Stimulated activated naive CD4-positive, alpha-beta T cell (primary cell): ENCODE results near the gene APOBEC3H.

Experiments
- DNase-seq, 6 experiments: peaks; one replicate each; lab custom pipeline; 2025; lab: John Stamatoyannopoulos, UW

APOBEC3H gene

DNA sequence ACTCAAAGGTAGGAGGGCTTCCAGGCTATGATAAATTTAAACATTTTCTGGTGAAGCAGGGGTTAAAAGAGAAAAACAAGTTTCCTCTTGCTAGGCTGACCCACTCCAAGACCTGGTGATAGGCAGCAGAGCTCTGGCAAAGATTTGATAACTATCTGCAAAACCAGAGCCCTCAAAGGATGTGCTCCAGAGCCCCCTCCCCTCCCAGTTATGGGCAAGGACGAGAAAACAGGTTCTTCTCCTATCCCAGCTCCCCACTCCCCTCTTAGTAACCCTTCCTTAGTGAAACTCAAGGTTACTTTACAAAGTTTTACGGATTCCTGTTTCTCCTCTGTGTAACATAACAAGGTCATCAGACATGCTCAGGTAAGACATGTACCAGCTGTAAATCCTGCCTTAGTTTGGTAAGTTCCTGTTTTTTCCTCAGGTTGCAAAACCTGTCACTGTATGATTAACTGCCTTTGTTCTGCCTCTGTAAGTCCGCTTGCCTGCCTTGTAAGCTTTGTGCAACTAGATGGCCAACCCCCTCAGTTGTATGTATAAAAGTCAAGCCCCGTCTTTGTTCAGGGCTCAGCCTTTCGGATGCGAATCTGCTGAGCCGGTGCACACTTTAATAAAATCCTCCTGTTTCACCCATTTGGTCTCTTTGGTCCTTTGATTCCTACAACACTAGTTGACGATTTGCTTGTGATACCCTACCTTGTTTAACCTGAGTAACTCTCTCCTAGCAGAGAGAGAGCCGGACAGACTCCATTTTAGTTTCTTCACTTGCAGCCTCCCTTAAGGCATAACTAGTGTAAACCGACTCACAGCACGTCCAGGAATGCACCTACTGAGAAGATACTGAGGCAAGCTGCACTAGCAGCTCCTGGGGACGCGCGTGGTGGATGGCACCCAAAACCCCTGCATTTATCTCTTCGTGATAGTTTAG is 13.9 kb downstream of the APOBEC3H start:
- DNase-seq = no peak

DNA sequence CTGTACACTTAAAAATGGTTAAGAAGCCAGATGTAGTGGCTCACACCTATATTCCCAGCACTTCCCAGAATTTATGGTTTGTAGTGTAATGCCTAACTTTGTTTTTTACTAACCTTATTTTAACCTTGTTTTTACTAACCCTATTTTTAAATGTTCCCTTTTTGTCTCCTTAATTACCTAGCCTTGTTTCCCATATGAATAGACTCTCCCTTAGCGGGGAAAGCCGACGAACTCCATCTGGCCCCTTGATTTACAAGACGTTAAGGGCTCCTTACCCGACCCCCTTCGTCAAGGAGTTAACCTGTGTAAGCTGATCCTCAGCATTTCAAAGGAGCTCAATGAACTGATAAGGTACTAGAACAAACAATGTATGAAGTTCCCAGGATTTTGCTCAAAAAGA is 17.1 kb downstream of the APOBEC3H start:
- no peak for DNase-seq

DNA sequence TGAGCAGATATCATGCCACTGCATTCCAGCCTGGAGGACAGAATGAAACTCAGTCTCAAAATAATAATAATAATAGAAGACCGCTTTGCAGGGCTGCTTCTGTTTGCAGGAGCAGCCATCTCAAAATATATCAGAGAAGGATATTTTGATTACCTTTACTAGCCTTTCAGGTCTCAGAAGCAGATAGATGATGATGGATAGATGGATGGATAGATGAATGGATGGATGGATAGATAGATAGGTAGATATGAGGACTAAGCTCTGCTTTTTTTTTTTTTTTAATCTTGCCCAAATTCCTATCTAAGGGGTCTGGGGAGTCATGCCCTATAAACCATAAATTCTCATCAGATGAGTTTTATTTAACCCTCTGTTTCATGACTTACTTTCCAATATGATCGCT is 18.5 kb downstream of the APOBEC3H start:
- no peak for DNase-seq

DNA sequence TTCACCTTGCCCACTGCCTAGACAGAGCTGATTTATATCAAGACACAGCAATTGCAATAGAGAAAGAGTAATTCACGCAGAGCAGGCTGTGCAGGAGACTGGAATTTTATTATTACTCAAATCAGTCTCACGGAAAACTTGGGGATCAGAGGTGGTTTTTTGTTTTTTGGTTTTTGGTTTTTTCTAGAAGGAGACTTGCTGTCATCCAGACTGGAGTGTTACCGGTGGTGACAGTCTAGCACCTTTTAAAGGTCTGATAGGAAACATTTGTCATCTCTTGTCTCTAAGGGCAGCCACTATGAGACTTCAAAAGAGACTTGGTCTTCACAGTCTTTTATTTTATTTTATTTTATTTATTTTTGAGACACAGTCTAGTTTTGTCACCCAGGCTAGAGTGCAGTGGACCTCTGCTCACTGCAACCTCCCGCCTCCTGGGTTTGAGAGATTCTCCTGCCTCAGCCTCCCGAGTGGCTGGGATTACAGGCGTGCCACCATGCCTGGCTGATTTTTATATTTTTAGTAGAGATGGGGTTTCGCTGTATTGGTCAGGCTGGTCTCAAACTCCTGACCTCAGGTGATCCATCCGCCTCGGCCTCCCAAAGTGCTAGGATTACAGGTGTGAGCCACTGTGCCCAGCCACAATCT is 19.1 kb downstream of the APOBEC3H start:
- no peak for DNase-seq

DNA sequence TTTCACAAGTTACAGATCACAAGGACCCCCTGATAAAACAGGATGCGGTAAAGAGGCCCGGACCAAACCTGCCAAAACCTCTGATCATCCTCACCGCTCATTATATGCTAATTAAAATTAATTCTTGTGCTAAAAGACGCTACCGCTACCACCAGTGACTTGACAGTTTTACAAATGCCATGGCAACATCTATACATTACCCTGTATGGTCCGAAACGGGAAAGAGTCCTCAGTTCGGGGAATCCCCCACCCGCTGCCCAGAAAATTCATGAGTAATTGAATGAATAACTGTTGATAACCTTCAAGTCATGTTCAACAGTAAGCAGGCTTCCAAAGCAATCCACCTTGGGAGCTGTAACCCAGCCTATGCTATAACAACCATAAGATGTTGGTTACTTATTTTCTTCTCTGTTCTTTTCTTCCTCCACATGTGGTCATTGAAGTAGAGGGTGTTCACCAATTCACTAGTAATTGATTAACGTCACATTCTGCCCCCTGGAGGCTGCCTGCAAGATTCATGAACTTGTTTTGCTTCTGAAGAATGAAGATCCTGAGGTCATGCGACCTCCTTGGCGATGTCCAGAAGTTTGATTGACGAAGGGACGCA is 20.6 kb downstream of the APOBEC3H start:
- DNase-seq = peak; percentile 27 to 68 (median 50)

DNA sequence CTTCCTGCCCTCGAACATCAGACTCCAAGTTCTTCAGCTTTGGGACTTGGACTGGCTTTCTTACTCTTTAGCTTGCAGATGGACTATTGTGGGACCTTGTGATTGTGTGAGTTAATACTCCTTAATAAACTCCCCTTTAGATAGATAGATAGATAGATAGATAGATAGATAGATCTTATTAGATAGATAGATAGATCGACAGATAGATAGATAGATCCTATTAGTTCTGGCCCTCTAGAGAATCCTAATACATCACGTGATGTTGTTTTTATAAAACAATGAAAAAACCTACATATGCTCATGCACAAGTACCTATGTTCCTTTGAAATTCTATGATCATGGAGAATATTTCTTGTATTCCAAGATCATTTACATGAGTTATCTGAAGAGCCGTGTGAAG is 23.9 kb downstream of the APOBEC3H start:
- no peak for DNase-seq

DNA sequence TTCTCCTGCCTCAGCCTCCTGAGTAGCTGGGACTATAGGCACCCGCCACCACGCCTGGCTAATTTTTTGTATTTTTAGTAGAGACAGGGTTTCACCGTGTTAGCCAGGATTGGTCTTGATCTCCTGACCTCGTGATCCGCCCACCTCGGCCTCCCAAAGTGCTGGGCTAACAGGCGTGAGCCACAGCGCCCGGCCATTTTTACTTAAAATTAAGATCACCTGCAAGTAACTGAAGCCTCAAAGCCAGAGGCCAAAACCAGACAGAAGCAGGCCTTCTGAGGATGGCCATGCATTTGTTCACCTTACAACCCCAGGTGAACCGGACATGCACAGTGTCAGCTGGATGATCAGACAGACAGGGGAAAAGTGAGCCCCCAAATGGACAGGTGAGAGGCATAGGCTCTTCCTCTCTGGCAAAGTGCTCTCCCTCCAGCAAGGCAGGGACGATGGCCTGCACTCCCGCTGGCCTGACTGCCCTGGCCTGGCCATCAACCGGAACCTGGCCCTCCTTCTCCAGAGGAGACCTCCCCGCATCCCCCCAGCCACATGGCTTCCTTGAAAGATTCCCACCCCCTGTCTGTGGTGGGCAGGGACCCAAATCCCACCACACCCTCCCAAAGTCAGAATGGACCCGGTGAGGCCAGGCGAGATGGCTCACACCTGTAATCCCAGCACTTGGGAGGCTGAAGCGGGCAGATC is 25.9 kb downstream of the APOBEC3H start:
- no peak for DNase-seq

DNA sequence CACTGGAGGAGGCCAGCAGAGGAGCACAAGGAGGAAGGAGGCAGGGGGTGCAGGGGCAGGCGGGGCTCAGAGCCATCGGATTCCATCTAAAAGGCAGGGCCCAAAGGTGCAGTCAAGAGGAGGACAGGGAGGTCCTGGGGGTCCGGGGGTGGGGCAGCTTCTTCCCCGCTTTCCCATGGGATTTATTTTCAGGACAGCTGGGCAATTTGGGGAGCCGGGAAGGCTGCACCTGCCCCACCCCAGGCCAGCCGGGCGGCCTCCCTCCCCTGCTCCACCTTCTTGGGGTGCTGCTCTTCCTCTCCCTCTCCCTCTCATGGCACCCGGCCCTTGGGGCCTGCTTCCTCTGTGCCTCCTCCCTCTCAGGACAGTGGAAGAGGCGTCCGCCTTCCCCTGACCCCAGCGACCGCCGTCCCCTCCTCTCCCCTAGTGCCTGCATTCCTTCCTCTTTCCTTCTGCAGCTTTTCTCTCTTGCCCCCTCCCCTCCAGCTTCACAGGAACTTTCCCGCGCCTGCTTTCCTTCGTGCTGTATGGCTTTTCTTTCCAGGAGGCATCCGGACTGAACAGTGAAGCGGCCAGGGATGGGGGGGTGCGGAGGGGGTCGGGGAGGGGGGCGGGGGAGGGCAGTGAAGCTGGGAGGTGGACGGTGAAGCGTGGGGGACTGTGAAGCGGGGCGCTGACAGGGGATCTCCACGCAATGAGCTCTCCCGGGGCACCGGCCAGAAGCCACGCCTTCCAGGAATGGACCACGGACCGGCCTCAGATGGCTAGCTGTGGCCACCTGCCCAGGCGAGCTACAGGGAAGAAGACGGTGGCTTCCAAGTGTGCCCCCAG is 26.9 kb downstream of the APOBEC3H start:
- DNase-seq = no peak

DNA sequence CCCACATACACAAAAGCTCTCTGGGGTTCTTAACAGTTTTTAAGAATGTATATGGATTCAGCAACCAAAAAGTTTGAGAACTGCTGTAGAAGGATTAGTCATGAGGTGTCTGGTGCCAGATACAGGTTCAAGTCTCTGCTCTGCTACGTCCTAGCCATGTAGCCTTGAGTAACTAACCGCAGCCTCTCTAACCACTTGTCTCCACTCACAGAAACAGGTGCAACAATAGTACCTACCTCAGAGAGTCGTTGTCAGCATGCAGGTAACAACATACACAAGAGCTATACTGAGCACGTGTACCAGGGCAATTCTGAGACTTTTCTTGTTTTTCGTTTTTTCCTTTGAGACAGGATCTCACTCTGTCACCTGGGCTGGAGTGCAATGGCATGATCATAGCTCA is 28.6 kb downstream of the APOBEC3H start:
- DNase-seq = no peak

DNA sequence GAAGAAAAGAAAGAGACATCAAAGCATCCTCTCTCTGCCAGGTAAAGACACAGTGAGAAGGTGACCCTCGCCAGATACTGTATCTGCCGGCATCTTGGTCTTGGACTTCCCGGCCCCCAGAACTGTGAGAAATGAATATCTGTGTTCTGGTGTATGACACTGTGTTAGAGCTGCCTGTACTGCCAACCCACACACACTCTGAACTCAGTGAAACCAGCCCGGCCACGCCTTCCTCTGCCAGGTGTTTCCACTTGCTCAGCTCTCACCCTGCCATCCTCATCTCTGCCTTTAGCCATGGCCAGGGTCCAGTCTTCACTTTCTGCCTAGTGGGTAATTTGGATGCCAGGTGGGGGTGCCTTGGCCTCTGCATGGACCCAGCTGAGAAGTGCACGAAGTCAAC is 31.5 kb downstream of the APOBEC3H start:
- DNase-seq = no peak

DNA sequence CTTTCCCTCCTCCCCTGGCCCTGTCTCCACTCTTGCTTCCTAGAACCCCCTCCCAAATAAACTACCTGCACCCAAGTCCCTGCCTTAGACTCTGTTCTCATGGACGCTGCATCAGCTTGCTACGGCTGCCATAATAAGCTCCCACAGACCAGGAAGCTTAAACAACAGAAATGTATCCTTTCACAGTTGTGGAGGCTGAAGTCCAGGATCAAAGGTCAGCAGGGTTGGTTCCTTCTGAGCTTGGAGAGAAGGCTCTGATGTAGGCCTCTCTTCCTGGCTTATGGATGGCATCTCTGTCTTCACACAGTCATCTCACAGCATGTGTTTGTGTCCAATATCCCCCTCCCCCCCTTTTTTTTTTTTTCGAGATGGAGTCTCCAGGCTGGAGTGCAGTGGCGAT is 32.0 kb downstream of the APOBEC3H start:
- no peak for DNase-seq

DNA sequence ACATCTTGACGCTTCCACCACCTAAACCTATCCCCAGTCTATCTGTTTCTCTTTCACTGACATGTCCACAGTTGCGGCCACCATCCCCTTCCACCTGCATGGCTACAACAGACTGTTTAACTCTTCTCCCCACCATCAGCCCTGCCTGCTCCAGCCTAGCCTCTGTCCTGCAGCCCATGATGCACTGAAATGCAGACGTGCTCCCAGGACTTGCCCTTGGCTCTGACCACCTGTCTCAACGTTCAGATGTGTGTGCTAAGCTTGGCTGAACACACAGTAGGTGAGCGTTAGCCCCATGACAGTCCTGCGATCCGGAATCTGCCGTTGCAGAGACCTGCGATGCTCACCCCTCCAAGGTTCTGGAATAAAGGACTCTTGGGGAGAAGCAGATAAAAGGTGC is 32.7 kb downstream of the APOBEC3H start:
- DNase-seq = no peak

DNA sequence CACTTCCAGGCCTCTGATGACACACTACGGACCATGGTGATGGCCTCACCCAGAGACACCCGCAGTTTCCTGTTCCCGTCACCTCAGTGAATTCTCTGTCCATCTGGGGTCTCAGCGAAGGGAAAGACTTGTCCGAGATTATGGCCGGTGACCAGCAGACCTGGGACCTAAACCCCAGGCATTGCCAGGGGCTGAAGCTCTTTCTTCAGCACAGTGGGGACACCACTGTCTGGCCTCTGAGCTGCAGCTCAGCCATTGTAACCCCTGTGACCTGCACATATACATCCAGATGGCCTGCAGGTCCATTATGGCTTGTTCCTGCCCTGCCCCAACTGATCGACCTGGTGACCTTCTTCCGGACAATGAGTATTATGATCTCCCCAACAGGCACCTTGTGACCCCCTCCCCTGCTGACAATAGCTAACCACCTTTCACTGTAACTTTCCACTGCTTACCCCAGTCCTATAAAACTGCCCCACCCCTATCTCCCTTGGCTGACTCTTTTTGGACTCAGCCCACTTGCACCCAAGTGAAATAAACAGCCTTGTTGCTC is 33.2 kb downstream of the APOBEC3H start:
- DNase-seq = no peak

DNA sequence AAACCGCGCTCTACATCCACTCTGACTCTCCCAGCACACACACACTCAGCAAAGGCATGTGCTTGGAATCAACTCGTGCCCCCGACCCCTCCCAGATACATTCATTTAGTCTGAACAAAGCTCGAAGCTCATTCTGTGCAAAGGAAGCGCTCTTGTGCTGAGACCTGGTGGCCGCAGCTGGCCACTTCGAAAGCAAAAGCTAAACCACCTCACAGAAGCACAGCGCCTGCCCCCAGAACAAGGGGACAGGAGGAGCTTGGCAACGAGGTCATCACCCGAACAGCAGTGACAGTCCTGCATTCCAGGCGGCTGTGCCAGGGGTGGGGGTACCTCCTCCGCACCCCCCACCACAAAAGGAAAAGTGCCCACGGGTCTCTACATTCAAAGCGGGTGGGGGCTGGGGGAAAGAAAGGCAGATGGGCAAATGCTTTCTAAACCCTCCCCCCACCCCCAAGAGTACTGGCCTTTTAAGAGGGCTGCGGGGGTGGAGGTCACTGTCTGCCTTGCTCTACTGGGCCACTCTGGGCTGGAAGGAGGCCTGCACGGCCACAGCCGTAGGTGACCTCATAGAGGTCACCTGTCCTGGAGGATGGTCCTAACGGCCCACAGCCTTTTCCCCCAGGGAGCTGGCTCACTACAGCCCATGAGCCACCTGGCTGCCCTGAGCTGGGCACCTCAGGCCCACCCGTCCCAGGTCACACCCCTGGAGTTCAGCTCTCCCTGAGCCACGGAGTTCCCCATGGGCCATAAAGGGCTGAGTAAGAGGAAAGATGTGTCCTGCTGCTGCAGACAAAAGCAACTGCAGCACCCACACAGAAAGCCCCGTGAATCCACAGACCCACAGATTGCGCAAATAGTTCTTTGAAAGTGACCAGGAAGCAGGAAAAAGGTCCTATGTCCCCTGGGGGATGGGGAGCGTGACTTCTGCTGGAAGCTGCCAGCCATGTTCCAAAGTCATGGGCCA is 34.1 kb downstream of the APOBEC3H start:
- DNase-seq = no peak

DNA sequence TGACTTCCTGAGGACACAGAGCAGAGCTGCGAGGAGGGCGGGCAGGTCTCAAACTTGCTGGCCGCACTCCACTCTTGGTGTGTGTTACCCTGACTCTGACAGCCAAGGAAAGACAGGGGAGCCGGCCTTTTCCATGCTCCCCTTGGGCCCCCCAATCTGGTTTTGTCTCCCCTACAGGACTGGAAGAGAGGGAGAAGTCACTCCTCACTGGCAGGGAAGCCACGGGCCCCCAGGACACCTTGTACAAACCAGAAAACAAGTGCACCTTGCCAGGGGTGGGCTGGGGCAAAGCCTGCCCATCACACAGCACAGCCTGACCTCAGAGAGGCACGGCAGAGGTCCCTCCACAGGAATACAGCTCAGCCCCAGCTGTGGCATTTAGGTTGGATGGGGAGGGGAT is 35.2 kb downstream of the APOBEC3H start:
- no peak for DNase-seq

DNA sequence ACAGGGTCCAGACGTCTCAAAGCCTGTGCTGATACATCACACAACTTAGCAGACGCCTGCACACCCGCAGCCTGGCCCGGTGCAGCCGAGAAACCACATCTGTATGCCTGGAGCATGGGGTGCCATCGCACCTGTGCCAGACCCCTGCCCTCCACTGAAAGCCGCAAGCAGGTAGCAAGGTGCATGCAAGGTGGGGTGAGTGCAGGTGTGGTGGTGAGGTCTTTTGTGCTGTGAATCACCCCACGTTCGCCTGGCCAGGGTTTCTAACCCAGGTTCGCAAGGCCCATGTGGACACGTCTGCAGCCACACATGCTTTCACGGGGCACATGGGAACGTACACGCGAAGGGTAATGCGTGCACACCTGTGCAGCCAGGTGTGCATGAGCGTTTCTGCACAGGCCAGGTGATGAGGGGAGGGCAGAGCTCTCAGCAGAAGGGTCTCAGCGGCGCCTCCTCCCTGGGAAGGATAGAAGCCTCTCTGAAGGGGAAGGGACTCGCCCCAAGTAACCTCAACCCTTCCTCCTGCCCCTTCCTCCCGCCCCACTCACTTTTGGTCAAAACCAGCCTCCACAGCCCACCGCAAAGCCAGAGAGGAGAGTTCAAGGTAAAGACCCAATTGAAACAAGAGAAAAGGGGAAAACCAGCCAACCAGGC is 36.0 kb downstream of the APOBEC3H start:
- DNase-seq = no peak

DNA sequence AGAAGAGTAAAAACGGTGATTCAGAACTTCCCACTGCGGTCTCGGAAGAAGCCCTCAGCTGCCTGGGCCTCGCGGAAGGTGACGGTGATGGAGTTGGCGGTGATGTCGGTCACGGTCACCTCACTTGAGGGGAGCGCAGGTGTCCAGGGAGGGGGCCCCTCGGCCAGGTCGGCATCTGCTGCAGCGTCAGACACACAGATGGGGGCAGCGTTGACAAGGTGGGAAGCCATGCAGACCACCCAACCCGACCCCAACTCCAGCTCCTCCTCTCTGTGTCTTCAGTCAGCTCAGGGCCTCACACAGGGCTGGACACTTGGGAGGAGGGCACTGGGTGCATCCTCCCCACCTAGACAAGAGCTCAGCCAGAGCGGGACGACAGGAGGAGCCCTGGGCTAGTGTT is 36.8 kb downstream of the APOBEC3H start:
- no peak for DNase-seq

DNA sequence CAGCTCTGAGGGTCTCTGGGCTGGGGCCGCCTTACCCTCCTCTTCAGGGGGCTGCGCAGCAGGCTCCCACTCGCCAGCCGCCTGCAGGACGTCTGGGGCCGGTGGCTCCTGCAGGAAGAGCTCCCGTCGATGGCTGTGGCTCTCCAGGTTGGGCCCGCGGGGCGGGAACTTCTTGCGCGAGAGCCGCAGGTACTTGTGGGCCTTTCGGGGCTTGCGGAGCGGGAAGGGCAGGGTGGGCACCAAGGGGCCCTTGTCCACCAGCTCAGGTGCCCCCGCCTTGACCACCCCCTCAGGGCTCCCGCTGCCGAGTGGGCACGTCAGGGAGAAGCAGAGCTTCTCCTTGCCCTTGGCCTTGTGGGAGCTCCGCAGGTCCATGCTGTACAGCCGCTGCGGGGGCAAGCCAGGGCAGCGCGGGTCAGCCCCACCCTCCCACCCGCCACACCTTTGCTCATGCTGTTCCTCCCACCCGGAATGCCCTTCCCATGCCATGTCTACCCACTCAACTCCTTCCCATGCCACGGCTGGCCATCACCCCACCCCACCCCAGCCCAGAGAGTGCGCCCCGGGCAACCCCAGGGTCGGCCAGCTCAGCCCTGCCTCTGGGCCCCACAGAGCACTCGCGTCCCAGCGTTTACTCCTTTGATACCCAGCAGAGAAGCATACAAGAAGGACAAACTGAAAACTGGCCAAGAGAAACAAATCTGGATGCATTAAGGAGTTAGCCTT is 37.5 kb downstream of the APOBEC3H start:
- no peak for DNase-seq
